Stimulated activated CD4-positive, alpha-beta T cell treated with anti-CD3 and anti-CD28 coated beads, Interleukin-1b, Interleukin-23, amount 100 ng/mL, for 24 hours (primary cell): ENCODE data around the gene GCAT.
"Not testable (repeated sequence)": the region's sequence is repeated elsewhere in the genome, so short reads cannot be mapped to it uniquely, and the experiment has no call there.

Source experiments
- DNase-seq, 4 experiments: peaks; one replicate each; pipeline ENCODE4 v3.0.0-alpha.2; 2020; ENCODE audit warnings: low read depth in 4 of 4, low spot score in 1 of 4

Gene GCAT

DNA sequence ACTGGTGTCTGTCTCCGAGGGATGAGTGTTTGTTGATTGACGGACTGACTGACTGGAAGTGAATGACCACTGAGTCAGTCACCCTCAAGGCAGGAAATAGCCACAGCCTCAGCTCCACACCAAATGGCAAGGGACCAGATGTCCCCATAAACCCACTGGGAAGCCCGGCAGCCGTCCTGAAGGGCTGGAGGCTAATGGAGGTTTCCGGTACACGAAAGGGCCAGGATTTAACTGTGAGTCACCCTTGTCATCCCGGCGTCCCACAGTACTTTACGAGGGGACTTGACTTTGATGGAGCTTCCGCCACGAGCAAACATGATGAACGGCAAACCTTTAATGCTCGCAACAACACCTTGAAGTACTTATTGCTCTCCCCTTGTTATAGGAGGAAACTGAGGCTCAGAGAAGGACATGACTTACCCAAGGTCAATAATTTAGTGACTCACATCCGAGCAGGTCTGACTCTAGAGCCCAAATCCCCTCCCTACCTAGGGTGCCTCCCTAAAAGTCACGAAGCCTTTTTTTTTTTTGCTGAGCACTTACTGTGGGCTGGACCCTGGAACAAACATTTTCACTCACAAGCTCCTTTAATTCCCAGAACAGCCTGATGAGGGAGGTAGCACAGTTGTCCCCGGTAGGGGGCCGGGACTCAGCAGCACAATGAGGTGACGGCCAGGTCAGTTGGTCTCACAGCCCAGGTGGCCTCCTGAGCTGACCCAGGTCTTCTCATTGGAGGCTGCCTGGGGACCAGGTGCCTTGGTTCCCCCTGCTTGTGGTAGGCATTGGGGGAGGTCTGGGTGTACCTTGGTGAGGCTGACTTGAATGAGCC, 25.2 kb upstream of the GCAT start:
- DNase-seq, result no peak

DNA sequence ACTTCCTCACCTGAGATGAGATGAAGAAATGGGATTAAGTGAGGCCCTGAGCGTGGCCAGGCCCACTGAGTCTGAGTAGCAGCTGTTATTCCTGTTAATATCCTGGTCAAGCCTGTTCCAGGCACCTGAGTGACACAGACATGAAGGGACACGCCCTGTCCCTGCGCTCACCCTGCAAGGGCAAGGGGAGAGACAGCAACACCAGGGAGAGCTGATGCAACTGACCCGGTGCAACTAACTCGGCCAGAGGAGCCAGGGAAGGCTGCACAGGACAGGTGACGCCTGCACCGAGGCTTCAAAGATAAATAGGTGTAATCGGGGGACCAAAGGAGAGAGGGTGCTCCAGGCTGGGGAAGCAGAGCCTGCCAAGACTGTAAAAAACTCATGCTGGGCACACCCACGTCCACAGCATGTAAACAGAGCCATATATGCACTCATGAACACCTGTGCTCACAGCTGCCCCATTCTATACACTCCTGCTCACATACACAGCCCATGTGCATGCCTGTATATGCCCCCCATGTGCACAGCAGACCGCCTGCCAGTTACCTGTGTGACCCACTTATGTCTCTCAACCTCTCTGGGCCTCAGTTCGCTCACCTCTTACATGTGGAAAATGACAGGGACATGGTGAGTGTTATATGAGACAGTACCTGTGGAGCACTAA, 22.8 kb upstream of the GCAT start:
- DNase-seq, result no peak

DNA sequence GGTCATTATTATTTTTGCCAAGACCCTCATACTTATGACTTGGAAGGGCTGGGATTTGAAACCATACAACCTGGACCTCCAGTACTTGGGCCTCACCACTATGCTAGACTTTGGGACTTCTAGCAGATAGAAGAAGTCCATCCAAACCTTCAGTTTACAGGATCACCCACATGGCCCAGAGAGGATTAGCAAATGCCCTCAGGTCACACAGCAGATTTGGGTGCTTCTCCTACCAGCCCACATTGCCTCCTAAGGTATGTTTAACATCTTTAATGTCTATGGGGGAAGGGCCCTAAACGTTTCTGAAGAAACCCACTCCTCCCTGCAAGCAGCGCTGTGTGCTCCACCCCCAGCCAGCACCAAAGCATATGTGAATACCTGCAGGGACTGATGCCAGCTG, 17.5 kb upstream of the GCAT start:
- DNase-seq, result no peak

DNA sequence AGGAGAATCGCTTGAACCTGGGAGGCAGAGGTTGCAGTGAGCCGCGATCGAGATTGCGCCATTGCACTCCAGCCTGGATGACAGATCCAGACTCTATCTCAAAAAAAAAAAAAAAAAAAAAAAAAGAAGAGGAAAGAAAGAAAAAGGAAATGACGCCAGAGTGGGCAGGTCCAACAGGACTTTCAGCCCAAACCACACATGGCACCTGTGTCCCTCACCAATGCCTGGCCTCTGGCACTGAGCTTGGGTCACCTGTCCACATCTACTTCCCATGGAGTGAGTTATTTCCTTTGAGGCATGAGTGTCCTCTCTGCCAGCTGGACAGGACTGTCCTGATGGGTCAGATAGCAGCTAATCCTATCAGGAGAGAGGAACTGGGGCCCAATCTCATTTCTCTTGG, 15.2 kb upstream of the GCAT start:
- no peak for DNase-seq

DNA sequence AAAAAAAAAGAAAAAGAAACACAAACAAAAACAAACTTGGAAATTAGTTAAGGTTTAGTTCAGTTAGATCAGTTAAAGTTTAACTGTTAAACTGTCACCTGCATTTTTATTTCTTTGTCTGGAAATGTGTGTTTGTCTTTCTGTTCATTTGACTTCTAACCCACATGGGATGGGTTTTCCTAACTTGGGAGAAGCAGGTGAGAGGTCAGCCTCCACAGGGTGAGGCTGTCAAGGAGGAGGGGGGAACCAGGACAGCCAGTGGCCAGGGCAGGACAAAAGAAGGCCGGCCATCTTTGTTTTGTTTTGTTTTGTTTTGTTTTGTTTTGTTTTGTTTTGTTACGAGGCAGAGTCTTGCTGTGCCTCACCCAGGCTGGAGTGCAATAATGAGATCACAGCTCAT, 13.4 kb upstream of the GCAT start:
- no peak for DNase-seq

DNA sequence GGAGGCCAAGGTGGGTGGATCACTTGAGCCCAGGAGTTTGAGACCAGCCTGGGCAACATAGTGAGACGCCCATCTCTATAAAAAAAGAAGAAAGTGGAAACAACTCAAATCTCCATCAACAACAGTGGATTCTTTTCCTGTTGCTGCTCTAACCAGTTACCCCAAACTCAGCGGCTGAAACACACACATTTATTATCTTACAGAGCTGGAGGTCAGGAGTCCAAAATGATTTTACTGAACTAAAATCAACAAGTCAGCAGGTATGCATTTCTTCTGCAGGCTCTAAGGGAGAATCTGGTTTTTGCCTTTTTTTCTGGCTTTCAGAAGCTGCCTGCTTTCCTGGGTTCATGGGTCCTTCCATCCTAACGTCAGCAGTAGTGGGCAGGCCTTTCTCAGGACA, 11.7 kb upstream of the GCAT start:
- DNase-seq, result no peak

DNA sequence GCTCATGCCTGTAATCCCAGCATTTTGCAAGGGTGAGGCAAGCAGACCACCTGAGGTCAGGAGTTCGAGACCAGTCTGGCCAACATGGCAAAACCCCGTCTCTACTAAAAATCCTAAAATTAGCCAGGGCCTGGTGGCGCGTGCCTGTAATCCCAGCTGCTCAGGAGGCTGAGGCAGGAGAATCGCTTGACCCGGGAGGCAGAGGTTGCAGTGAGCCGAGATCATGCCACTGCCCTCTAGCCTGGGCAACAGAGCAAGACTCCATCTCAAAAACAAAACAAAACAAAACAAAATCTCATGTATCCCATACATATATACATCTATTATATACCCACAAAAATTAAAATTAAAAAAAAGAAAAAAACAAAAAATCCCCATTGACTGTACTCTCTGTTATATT, 10.5 kb upstream of the GCAT start:
- not testable (repeated sequence) for DNase-seq

DNA sequence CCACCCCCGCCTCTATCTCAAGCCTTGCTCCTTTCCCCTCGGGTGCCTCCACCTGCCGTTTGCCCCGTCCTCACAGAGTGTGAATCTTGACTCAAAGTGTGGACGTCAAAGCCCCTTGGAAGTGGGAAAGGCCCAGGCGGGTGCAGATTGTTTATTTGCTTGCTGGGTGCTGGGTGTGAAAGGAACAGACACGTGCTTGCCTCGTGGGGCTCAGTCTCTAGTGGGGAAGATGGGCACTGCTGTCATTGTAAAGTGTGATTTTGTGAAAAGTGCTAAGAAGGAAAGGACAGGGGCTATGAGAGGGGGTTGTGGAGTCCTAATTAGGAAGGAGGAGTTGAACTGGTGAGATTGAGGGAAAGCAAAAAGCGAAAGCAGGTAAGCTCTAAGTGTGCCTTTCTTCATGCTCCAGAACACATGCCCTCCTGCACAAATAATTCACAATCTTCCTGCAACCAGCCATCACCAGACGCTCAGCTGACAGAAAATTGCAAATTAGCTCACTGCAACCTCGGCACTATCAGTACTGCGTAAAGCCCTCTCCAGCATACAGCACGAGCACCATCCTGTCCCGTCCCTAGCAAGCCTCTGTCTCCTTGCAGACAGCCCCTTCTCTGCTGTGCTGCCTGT, 9.7 kb upstream of the GCAT start:
- no peak for DNase-seq

DNA sequence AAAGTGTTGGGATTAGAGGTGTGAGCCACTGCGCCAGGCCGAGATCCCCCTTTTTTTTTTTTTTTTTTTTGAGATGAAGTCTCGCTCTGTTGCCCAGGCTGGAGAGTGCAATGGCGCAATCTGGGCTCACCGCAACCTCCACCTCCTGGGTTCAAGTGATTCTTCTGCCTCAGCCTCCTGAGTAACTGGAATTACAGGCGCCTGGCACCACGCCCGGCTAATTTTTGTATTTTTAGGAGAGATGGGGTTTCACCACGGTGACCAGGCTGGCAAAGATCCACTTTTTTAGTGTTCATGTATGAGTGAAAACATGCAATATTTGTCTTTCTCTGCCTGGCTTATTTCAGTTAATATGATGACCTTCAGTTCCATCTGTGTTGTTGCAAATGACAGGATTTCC, 7.8 kb upstream of the GCAT start:
- not testable (repeated sequence) for DNase-seq

DNA sequence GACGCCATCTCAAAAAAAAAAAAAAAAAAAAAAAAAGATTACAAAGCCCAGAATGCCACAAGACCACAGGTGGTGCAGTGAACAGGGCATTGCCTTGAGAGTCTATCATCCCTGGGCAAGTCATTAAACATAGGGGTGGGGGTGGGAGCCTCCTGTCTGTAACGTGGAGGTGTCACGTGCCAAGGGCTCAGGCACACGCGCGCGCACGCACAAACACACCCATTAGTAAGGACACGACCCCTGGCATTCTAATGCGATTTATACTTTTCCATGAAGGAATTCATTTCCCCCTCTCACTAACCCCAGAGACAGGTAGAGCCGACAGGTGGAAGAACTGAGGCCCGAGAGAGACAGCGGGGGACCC, 5.8 kb upstream of the GCAT start:
- no peak for DNase-seq

DNA sequence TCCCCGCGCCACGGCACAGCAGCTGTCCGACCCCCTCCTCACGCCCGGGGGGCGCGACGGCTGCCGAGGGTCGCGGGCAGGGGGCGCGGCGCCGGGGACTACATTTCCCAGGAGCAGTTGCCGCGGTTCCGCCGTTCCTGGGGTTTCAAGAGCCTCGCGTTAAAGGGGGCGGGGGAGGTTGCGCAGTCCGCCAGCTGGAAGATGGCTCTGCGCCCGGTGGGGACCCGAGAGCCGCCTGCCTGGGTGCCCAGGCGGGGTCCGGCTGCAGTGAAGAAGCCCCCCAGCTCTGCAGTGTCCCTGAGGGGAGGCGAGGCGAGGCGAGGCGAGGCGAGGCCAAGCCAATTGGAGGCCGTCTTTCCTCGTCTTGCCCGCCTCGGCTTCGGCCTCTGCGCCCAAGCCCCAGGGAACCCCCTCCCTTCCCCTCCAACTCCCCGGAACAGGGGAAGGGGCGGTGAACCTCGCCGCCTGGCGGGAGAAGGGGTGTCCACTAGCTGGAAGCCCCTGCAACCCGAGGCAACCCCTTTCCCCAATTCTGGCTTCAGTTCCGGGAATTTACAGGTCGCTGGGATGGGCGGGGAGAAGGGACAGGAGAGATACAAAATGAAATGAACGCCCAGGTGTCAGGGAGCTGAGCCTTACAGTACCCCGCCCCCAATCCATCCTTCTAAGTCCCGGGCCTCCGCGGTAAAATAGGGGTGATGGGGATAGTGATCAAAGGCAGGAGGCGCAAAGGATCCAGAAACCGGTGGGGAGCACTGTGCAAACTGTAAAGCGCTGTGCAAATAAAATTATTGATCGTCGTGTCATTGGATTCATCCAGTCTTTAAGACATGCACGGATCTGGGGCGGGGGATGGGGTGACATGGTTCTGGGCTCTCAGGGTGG, 5.2 kb upstream of the GCAT start:
- no peak for DNase-seq

DNA sequence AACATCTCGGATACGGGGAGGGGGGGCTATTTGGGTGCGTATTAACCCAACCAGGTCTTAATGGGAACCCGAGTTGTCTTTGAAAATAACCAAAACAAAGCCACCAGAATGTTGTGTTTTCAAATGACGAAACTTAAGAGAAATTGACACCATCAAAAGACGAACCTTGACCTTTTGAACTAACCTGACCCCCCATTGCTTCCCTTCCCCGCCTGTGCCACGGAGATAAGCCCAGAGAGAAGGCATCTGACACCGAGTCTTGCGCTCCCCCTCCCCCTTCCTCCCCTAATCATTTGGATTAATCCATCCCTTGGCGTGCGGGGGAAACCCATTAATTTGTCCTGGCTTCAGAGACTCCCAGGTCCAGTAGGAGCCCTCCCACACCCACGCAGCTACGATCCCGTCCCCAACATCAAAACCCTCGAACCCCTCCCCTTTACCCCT, 4.5 kb upstream of the GCAT start:
- DNase-seq, result no peak

DNA sequence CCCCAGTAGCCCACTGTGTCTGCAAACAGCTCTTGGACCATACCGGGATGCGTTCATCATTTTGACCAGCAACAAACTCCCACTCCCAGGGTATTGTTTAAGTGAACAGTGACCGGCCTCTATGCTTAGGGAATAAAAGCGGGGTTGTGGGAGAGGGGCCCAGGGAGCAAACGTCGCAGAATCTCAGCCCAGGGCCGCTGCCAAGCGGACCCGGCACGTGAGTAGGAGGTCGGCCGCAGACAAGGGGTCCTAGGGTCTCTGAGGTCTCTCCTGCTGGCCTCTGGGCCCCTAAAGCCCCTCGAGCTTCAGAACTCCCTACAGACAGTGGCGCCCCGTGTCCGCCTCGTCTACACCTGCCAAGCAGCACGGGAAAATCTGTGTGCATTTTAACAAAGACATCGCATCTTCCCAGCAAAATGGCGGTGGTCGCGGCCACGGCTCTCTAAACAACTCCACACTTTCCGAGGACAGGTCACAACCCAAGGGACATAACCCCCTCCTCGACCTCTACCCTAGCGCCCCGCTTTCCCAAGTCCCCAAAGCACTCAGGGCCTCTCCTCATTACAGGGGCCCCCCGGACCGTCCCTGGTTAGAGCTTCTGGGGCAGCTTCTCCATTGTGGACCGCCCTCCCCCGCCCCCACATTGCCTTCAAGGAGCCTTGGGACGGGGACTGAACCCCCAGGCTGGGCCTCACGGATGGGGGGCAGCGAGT, 3.9 kb upstream of the GCAT start:
- no peak for DNase-seq

DNA sequence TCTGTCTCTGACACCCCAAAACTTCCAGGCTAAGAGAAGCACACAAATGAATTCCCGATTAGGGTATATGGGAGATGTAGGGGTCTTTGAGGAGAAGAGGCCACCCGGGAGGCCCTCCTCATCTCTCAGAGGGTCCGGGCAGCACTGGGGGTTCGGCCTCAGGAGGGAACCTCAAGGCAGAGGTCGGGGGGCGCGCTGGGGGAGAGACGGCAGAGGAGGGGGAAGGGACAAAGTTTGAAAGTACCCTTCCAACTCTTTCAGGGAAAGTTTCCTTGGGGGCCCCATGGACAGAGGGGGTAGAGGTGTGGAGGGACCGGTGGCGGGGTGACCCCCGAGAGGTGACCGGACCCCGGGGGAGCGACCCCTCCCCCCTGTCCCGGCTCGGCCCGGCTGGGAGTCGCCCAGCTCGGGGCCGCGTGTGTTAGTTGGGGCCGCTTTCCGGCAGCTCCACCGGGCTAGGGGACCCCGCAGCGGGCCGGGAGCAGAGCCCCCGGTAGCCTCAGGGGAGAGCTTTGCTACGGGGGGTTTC, 3.3 kb upstream of the GCAT start:
- no peak for DNase-seq

DNA sequence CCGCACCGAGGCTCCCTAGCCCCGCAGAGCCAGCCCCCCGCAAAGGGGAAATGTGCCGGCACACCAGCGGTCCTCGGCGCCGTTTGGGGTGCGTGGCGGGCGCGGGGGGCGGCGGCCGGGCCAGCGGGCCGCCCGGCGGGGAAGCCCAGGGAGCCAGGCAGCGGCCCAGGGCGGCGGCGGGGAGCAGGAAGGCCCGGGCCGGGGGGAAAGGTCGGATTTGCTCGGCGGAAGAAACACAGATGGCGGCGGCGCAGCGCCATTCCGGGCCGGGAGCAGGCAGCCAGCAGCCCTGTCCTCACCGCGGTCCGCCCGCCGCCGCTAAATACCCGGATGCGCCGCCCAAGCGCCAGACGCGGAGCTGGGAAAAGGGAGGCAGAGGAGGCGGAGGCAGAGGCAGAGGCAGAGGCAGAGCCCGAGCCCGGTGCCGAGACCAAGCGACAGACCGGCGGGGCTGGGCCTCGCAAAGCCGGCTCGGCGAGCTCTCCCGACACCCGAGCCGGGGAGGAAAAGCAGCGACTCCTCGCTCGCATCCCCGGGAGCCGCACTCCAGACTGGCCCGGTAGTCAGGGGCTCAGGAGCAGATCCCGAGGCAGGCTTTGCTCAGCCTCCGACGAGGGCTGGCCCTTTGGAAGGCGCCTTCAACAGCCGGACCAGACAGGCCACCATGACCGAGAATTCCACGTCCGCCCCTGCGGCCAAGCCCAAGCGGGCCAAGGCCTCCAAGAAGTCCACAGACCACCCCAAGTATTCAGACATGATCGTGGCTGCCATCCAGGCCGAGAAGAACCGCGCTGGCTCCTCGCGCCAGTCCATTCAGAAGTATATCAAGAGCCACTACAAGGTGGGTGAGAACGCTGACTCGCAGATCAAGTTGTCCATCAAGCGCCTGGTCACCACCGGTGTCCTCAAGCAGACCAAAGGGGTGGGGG, 2.6 kb upstream of the GCAT start:
- DNase-seq, result peak; percentile 20 to 64 (median 58)

DNA sequence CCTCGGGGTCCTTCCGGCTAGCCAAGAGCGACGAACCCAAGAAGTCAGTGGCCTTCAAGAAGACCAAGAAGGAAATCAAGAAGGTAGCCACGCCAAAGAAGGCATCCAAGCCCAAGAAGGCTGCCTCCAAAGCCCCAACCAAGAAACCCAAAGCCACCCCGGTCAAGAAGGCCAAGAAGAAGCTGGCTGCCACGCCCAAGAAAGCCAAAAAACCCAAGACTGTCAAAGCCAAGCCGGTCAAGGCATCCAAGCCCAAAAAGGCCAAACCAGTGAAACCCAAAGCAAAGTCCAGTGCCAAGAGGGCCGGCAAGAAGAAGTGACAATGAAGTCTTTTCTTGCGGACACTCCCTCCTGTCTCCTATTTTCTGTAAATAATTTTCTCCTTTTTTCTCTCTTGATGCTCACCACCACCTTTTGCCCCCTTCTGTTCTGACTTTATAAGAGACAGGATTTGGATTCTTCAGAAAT, 1.9 kb upstream of the GCAT start:
- DNase-seq, result no peak

DNA sequence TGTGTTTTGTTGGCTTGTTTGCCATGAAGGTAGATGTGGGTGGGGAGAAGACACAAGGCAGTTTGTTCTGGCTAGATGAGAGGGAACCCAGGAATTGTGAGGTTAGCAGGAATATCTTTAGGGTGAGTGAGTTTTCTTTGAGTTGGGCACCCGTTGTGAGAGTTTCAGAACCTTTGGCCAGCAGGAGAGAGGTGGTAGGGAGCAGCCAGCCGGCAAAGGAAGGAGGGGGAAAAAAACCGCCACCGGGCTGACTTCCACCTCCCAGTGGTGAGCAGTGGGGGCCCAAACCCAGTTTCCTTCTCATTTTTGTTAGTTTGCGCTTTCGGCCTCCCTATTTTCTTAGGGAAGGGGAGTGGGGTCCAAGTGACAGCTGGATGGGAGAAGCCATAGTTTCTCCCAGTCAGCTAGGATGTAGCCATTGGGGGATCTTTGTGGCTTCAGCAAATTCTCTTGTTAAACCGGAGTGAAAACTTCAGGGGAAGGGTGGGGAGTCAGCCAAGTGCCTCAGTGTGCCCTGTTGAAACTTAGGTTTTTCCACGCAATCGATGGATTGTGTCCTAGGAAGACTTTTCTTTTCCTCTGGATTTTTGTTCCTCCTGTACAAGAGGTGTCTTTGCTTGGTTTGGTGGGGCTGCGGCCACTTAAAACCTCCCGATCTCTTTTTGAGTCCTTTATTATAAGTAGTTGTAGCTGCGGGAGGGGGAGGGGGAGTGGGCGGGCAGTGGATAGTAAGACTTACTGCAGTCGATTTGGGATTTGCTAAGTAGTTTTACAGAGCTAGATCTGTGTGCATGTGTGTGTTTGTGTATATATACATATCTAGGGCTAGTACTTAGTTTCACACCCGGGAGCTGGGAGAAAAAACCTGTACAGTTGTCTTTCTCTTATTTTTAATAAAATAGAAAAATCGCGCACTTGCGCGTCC, 1.1 kb upstream of the GCAT start:
- no peak for DNase-seq

DNA sequence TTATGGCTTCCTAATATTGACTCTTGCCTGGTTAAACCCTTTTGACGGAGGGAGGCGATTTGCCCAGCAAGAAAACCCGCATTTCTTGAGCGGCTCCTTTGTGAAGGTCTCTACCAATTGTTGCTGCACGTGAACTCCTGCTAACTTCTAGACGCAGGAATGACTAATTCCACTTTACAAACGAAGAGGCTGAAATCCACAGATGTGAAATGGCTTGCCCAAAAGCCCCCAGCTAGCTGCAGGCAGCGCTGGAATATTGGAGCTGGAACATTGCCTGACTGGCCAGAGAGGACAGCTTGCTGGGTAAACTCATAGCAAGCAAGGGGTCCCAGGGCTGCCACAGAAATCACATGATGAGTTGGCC, 542 bp downstream of the GCAT start:
- DNase-seq, result no peak
